IMR-90 (cell line): ENCODE data around the gene PLCG1. TPM values are rescaled to one million over a fixed set of nuclear protein-coding genes. Genes with fewer than 3 reads are reported as not detected.

Experiments used
- ATAC-seq: fragments of 200-7000 bp; cut with Tn5 transposase; 2 replicates; pipeline ENCODE4 v1.9.1; 2020; ENCODE audit warnings: low read depth, mild to moderate bottlenecking, moderate library complexity
- BruUV-seq: library from RNA; stranded (reverse); fragments of 400-500 nt; replicated peaks from 2 replicates; lab custom pipeline; 2021; lab: Mats Ljungman, UMichigan
- CTCF ChIA-PET: fragments of 300-600 bp; formaldehyde crosslinking; extraction: SDS; loops from one replicate; lab custom pipeline; 2021; ENCODE audit warnings: antibody characterized with exemption; lab: Yijun Ruan, JAX
- POLR2A ChIA-PET: fragments of 300-600 bp; sonication (Branson Sonifier 250); formaldehyde crosslinking; loops from one replicate; lab custom pipeline; 2022; ENCODE audit warnings: antibody characterized with exemption; ENCODE audit not compliant: unreplicated experiment; lab: Charles Lee
- DNase-seq: peaks from one replicate; pipeline ENCODE4 v3.0.0; 2013
- H2AFZ ChIP-seq: replicated peaks from 2 replicates; pipeline ENCODE3; 2013; ENCODE audit warnings: low read length, mild to moderate bottlenecking; ENCODE audit not compliant: poor library complexity
- H2AK5ac ChIP-seq: 2 replicates; pipeline ENCODE4 v1.6.1; 2013; ENCODE audit warnings: low read depth, low read length, inconsistent platforms
- H2AK9ac ChIP-seq: replicated peaks from 2 replicates; pipeline ENCODE3; 2013; ENCODE audit warnings: mild to moderate bottlenecking, low read depth, low read length, moderate library complexity; ENCODE audit not compliant: poor library complexity
- H2BK120ac ChIP-seq: 2 replicates; pipeline ENCODE4 v1.6.1; 2013; ENCODE audit warnings: low read depth, low read length, inconsistent platforms
- H2BK15ac ChIP-seq: 3 replicates; pipeline ENCODE4 v1.6.1; 2013; ENCODE audit warnings: low read depth, low read length, inconsistent platforms
- H2BK20ac ChIP-seq: 2 replicates; pipeline ENCODE4 v1.6.1; 2013; ENCODE audit warnings: low read depth, mild to moderate bottlenecking, inconsistent platforms, low read length, moderate library complexity
- H2BK5ac ChIP-seq: 2 replicates; pipeline ENCODE4 v1.6.1; 2013; ENCODE audit warnings: mild to moderate bottlenecking, low read depth, low read length, inconsistent platforms; ENCODE audit not compliant: poor library complexity, severe bottlenecking
- H3K14ac ChIP-seq: replicated peaks from 2 replicates; pipeline ENCODE4 v1.6.1; 2013; ENCODE audit warnings: low read depth, low read length, inconsistent platforms
- H3K18ac ChIP-seq: 2 replicates; pipeline ENCODE4 v1.6.1; 2013; ENCODE audit warnings: low read depth, low read length, control low read depth
- H3K23ac ChIP-seq: 2 replicates; pipeline ENCODE4 v1.6.1; 2013; ENCODE audit warnings: low read depth, low read length, inconsistent platforms
- H3K27ac ChIP-seq: 2 replicates; pipeline ENCODE4 v1.5.1; 2013; ENCODE audit warnings: mild to moderate bottlenecking, control low read depth, low read length; ENCODE audit not compliant: insufficient read depth
- H3K27me3 ChIP-seq: 2 replicates; pipeline ENCODE4 v1.6.1; 2013; ENCODE audit warnings: low read length; ENCODE audit not compliant: control insufficient read depth, insufficient read depth
- H3K36me3 ChIP-seq: 2 replicates; pipeline ENCODE4 v1.6.1; 2013; ENCODE audit warnings: low read length, mixed read lengths; ENCODE audit not compliant: control insufficient read depth, insufficient read depth
- H3K4ac ChIP-seq: 2 replicates; pipeline ENCODE4 v1.6.1; 2013; ENCODE audit warnings: low read depth, low read length, inconsistent platforms
- H3K4me1 ChIP-seq: 2 replicates; pipeline ENCODE4 v1.6.1; 2013; ENCODE audit warnings: low read length, mixed read lengths; ENCODE audit not compliant: control insufficient read depth, insufficient read depth
- H3K4me2 ChIP-seq: 2 replicates; pipeline ENCODE4 v1.6.1; 2013; ENCODE audit warnings: low read depth, mild to moderate bottlenecking, control low read depth, low read length, moderate library complexity
- H3K4me3 ChIP-seq: 2 replicates; pipeline ENCODE4 v1.5.1; 2013; ENCODE audit warnings: low read depth, mild to moderate bottlenecking, control low read depth, low read length, moderate library complexity; ENCODE audit not compliant: insufficient read depth
- H3K56ac ChIP-seq: 2 replicates; pipeline ENCODE4 v1.6.1; 2013; ENCODE audit warnings: low read length, inconsistent platforms; ENCODE audit not compliant: insufficient read depth; ENCODE audit errors: extremely low read depth
- H3K79me1 ChIP-seq, 2 experiments: 2 replicates each; pipeline ENCODE4 v1.6.1; 2013; ENCODE audit warnings: low read length in 2 of 2, inconsistent platforms in 1 of 2, low read depth in 1 of 2
- H3K9ac ChIP-seq: 2 replicates; pipeline ENCODE4 v1.6.1; 2013; ENCODE audit warnings: low read depth, low read length, control low read depth
- H3K9me1 ChIP-seq: 2 replicates; pipeline ENCODE4 v1.6.1; 2013; ENCODE audit warnings: low read length, inconsistent platforms; ENCODE audit not compliant: insufficient read depth
- H3K9me3 ChIP-seq: 2 replicates; pipeline ENCODE4 v1.6.1; 2013; ENCODE audit warnings: low read length; ENCODE audit not compliant: control insufficient read depth, insufficient read depth
- H4K20me1 ChIP-seq: 2 replicates; pipeline ENCODE4 v1.6.1; 2013; ENCODE audit warnings: low read length, inconsistent platforms; ENCODE audit not compliant: insufficient read depth
- H4K5ac ChIP-seq: 2 replicates; pipeline ENCODE4 v1.6.1; 2013; ENCODE audit warnings: mild to moderate bottlenecking, low read depth, low read length, control low read depth
- H4K8ac ChIP-seq, 2 experiments: 2 replicates each; pipeline ENCODE4 v1.6.1; 2013; ENCODE audit warnings: low read depth in 2 of 2, low read length in 2 of 2, control low read depth in 1 of 2, inconsistent platforms in 1 of 2
- H4K91ac ChIP-seq: 2 replicates; pipeline ENCODE4 v1.6.1; 2013; ENCODE audit warnings: low read depth, low read length, inconsistent platforms; ENCODE audit not compliant: insufficient read depth
- BHLHE40 ChIP-seq: fragments of 150-350 bp; IDR thresholded peaks from 2 replicates; pipeline ENCODE4 v1.6.1; 2016; ENCODE audit warnings: mild to moderate bottlenecking, low read depth, low read length
- FOS ChIP-seq: fragments of 150-350 bp; IDR thresholded peaks from 2 replicates; pipeline ENCODE4 v1.6.1; 2016; ENCODE audit warnings: low read depth, low read length
- MAFK ChIP-seq: IDR thresholded peaks from 2 replicates; pipeline ENCODE4 v1.6.1; 2012; ENCODE audit warnings: low read depth, low read length, improper control_type of control experiment
- MXI1 ChIP-seq: IDR thresholded peaks from 2 replicates; pipeline ENCODE4 v1.6.1; 2012; ENCODE audit warnings: low read depth, mild to moderate bottlenecking, low read length, moderate library complexity, borderline replicate concordance
- SMC3 ChIP-seq: fragments of 150-350 bp; IDR thresholded peaks from 2 replicates; pipeline ENCODE4 v1.6.1; 2016; ENCODE audit warnings: low read depth, mild to moderate bottlenecking, antibody characterized with exemption, low read length, moderate library complexity
- WGBS, 2 experiments: methylation state at CpG; one replicate each; pipeline versions ENCODE4 v1.1.5 to v1.1.7; 2013; ENCODE audit warnings: missing lambda C conversion rate in 2 of 2; ENCODE audit not compliant: insufficient read length in 1 of 2; ENCODE audit errors: extremely low coverage in 2 of 2; 5-methylcytosine and 5-hydroxymethylcytosine counted together
- dilution Hi-C: fragments of 300-500 bp; cut with HindIII; formaldehyde crosslinking; loops from one replicate; pipeline ENCODE4 v1.14.3; 2018; ENCODE audit warnings: low sequenced_read_pairs; ENCODE audit not compliant: unreplicated experiment
- in situ Hi-C: fragments of 300-500 bp; cut with MboI; formaldehyde crosslinking; loops from 3 replicates; pipeline ENCODE4 v1.14.3; 2019; ENCODE audit warnings: low sequenced_read_pairs, inconsistent platforms, mixed read lengths
- intact Hi-C: fragments of 100-400 bp; cut with micrococcal nuclease; formaldehyde crosslinking; loops from 2 replicates; pipeline ENCODE4 v1.10.0; 2022
- polyA plus RNA-seq, 3 experiments: library from polyadenylated mRNA; depleted of rRNA; stranded (reverse); fragments of >200 nt; gene quantifications; 2 replicates each; pipeline ENCODE4 v1.2.3, GENCODE V29; 2012; ENCODE audit warnings: low replicate concordance in 1 of 3
- total RNA-seq: library from RNA; depleted of rRNA; stranded (reverse); fragments of >200 nt; gene quantifications from 2 replicates; pipeline ENCODE4 v1.2.3, GENCODE V29; 2012
- TF ChIP-seq, protein P1 (sequence below): fragments of 150-350 bp; IDR thresholded peaks from 2 replicates; pipeline ENCODE4 v1.6.1; 2017; ENCODE audit warnings: mild to moderate bottlenecking, antibody characterized with exemption, low read length, low read depth

PLCG1 gene
- total and polyA plus RNA-seq, 2 of the 4 experiments (the other 2 are of a cell fraction): 59.1 to 69.1 TPM

GRCh38 chr20:41145821-41146620, 8.7 kb downstream of the PLCG1 start:
- dilution Hi-C loops: no loop called here

More at GRCh38 chr20:41145821-41146620, 8.7 kb downstream of the PLCG1 start:
- no TSS peak for BruUV-seq
- Histone ChIP-seq H3K27me3 (no peaks in the 10 kb centered on the region), H2BK15ac (no peak overlapping the region), H3K56ac (no peak overlapping the region), H3K27ac (no peak overlapping the region), H3K23ac (no peak overlapping the region), H3K14ac (no peak overlapping the region), H3K18ac (no peak overlapping the region), H3K4me2 (no peak overlapping the region), H2AK5ac (no peak overlapping the region), H4K20me1 (peaks cover 100% of the 10 kb centered on the region), H2BK120ac (no peak overlapping the region), H3K9me3 (no peaks in the 10 kb centered on the region), H2BK20ac (no peak overlapping the region), H2AFZ (no peak overlapping the region), H2BK5ac (no peak overlapping the region), H3K4me1 (peaks cover 12% of the 10 kb centered on the region), H3K4me3 (no peak overlapping the region), H4K91ac (no peak overlapping the region), H4K5ac (no peak overlapping the region), H3K9ac (no peak overlapping the region), H3K36me3 (peaks cover 6% of the 10 kb centered on the region; the same call in 1 of the 2 replicates), H3K79me1 (peaks cover 34 to 99% of the 10 kb centered on the region in 2 experiments), H3K9me1 (peaks cover 62% of the 10 kb centered on the region), H4K8ac (no peak overlapping the region), H3K4ac (no peak overlapping the region), H2AK9ac (no peak overlapping the region)
- intact Hi-C loops: no loop called here
- DNase-seq (no peak), ATAC-seq (no peak)
- in situ Hi-C loops: no loop called here
- POLR2A ChIA-PET: no interaction called here
- WGBS, 2 experiments: 85% methylated on average over 7 of the region's 12 CpGs; no CpG with 5 or more reads in 1 of the 2 experiments
- no peak for TF ChIP-seq FOS
- TF ChIP-seq, protein P1, sequence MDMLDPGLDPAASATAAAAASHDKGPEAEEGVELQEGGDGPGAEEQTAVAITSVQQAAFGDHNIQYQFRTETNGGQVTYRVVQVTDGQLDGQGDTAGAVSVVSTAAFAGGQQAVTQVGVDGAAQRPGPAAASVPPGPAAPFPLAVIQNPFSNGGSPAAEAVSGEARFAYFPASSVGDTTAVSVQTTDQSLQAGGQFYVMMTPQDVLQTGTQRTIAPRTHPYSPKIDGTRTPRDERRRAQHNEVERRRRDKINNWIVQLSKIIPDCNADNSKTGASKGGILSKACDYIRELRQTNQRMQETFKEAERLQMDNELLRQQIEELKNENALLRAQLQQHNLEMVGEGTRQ: no peak
- TF ChIP-seq MAFK: no peak
- TF ChIP-seq SMC3: no peak
- TF ChIP-seq MXI1: no peak
- TF ChIP-seq BHLHE40: no peak
- CTCF ChIA-PET: interaction anchor here (1.2 kb wide), 1 partner anchor 12 kb away, joined by 4 read pairs; no protein-coding TSS in a partner anchor
